Measurements from ENCODE around the gene TRIM47. TPM values are rescaled to one million over a fixed set of nuclear protein-coding genes. Genes with fewer than 3 reads are reported as not detected.
"Not testable (repeated sequence)": the region's sequence is repeated elsewhere in the genome, so short reads cannot be mapped to it uniquely, and the experiment has no call there.

Gene TRIM47
- total and polyA plus RNA-seq, 8 donors: 3.5 to 40.4 (median 18.1) TPM

- Histone ChIP-seq H3K4me3 (no peak overlapping the region), H3K27ac (no peak overlapping the region), H3K9me3 (no peaks in the 10 kb centered on the region), H3K4me1 (peaks cover 0 to 20% (median 6%) of the 10 kb centered on the region in 4 donors), H3K27me3 (no peaks in the 10 kb centered on the region), H3K36me3 (peaks cover 29 to 55% (median 40%) of the 10 kb centered on the region in 4 donors)
- 80 to 85% (median 82%) methylated on average over 6 of the region's 6 CpGs for WGBS, 5 donors
- TF ChIP-seq EP300 (IDR thresholded peaks at IDR 0.05) (no peak), POLR2A (IDR thresholded peaks at IDR 0.05) (no peak), POLR2AphosphoS5 (IDR thresholded peaks at IDR 0.05) (no peak)
- TF ChIP-seq, protein P1, sequence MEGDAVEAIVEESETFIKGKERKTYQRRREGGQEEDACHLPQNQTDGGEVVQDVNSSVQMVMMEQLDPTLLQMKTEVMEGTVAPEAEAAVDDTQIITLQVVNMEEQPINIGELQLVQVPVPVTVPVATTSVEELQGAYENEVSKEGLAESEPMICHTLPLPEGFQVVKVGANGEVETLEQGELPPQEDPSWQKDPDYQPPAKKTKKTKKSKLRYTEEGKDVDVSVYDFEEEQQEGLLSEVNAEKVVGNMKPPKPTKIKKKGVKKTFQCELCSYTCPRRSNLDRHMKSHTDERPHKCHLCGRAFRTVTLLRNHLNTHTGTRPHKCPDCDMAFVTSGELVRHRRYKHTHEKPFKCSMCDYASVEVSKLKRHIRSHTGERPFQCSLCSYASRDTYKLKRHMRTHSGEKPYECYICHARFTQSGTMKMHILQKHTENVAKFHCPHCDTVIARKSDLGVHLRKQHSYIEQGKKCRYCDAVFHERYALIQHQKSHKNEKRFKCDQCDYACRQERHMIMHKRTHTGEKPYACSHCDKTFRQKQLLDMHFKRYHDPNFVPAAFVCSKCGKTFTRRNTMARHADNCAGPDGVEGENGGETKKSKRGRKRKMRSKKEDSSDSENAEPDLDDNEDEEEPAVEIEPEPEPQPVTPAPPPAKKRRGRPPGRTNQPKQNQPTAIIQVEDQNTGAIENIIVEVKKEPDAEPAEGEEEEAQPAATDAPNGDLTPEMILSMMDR (IDR thresholded peaks at IDR 0.05): no peak
- intact Hi-C loops (cut with DNase I; ENCODE audit: low total_unique reads): no loop called here
- DNase-seq: no peak
Measured at GRCh38 chr17:75888484-75888883, 10.1 kb upstream of the TRIM47 start.

DNA sequence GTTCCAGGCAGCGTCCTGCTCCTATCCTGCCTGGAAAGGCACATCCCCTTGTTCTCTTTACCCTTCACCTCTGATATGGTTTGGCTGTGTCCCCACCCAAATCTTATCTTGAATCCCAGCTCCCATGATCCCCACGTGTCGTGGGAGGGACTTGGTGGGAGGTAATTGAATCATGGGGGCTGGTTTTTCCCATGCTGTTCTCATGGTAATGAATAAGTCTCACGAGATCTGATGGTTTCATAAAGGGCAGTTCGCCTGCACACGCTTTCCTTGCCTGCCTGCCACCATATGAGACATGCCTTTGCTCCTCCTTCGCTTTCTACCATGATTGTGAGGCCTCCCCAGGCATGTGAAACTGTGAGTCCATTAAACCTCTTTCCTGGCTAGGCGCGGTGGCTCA, 7.5 kb upstream of the TRIM47 start:
- DNase-seq; intact Hi-C loops (cut with DNase I; ENCODE audit: low total_unique reads); H3K4me3 ChIP-seq; H3K9me3 ChIP-seq; H3K4me1 ChIP-seq; H3K27ac ChIP-seq; H3K27me3 ChIP-seq: not testable (repeated sequence)
- peaks cover 14 to 37% (median 22%) of the 10 kb centered on the region in 4 donors for H3K36me3 ChIP-seq
- 69 to 81% (median 77%) methylated on average over 9 of the region's 9 CpGs for WGBS, 5 donors

DNA sequence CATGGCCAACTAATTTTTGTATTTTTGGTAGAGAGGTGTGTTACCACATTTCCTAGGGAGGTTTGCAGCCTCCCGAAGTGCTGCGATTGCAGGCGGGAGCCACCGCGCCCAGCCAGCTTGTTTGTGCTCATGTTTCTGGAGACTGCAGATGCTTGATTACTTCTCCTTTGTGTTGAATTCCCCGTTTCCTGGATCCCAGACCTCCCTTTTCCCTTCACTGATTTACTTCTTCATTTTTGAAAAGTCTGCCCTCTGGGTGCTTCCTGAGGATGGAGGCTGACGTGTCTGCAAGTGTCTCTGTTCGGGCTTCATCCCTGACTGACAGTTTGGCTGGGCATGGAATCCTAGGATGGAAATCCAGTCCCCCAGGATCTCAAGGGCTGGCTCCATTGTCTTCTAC, 7.0 kb upstream of the TRIM47 start:
- H3K27ac ChIP-seq: no peak overlapping the region
- no peaks in the 10 kb centered on the region for H3K27me3 ChIP-seq
- H3K4me3 ChIP-seq: no peak overlapping the region
- H3K9me3 ChIP-seq: no peaks in the 10 kb centered on the region
- DNase-seq: no peak
- H3K36me3 ChIP-seq: peaks cover 10 to 32% (median 18%) of the 10 kb centered on the region in 4 donors
- intact Hi-C loops (cut with DNase I; ENCODE audit: low total_unique reads): no loop called here
- H3K4me1 ChIP-seq: peaks cover 0 to 7% (median 0%) of the 10 kb centered on the region in 4 donors
- TF ChIP-seq POLR2AphosphoS5 (IDR thresholded peaks at IDR 0.05): no peak
- TF ChIP-seq, protein P1 (IDR thresholded peaks at IDR 0.05): no peak
- TF ChIP-seq POLR2A (IDR thresholded peaks at IDR 0.05): no peak
- no peak for TF ChIP-seq EP300 (IDR thresholded peaks at IDR 0.05)
- WGBS, 5 donors: 68 to 84% (median 78%) methylated on average over 8 of the region's 8 CpGs

- WGBS, 5 donors: 77 to 84% (median 80%) methylated on average over 14 to 15 of the region's 15 CpGs
- DNase-seq: no peak
- TF ChIP-seq POLR2AphosphoS5 (IDR thresholded peaks at IDR 0.05): no peak
- no peak for TF ChIP-seq EP300 (IDR thresholded peaks at IDR 0.05)
- TF ChIP-seq POLR2A (IDR thresholded peaks at IDR 0.05): no peak
- H3K4me3 ChIP-seq: no peak overlapping the region
- peaks cover 3 to 32% (median 20%) of the 10 kb centered on the region in 4 donors for H3K4me1 ChIP-seq
- peaks cover 0 to 14% (median 0%) of the 10 kb centered on the region in 3 donors for H3K27me3 ChIP-seq
- no peaks in the 10 kb centered on the region for H3K9me3 ChIP-seq
- intact Hi-C loops (cut with DNase I; ENCODE audit: low total_unique reads): no loop called here
- no peak overlapping the region for H3K27ac ChIP-seq
- no peaks in the 10 kb centered on the region for H3K36me3 ChIP-seq
Measured at GRCh38 chr17:75881678-75882454, 3.5 kb upstream of the TRIM47 start.

DNA sequence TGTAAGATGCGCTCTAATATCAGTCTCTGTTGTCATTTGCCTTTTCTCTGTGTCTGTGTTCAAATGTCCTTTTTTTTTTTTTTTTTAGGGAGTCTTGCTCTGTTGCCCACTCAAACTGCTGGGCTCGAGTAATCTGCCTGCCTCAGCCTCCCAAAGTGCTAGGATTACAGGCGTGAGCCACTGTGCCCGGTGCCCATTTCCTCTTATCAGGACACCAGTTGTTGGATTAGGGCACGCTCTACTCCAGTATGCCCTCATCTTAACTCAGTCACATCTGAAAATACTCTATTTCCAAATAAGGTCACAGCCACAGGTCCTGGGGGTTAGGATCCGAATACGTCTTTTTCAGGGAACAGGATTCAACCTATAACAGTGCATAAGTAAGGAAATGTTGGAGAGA, 1.9 kb upstream of the TRIM47 start:
- DNase-seq: no peak
- Histone ChIP-seq H3K4me3 (no peak overlapping the region), H3K27me3 (peaks cover 0 to 14% (median 0%) of the 10 kb centered on the region in 3 donors), H3K9me3 (no peaks in the 10 kb centered on the region), H3K4me1 (peaks cover 19 to 43% (median 36%) of the 10 kb centered on the region in 4 donors), H3K36me3 (peaks cover 0 to 6% (median 2%) of the 10 kb centered on the region in 4 donors), H3K27ac (no peak overlapping the region)
- intact Hi-C loops (cut with DNase I; ENCODE audit: low total_unique reads): no loop called here
- WGBS, 5 donors: 70 to 84% (median 82%) methylated on average over 7 of the region's 7 CpGs
- no peak for TF ChIP-seq EP300 (IDR thresholded peaks at IDR 0.05)
- TF ChIP-seq, protein P1 (IDR thresholded peaks at IDR 0.05): no peak
- TF ChIP-seq POLR2A (IDR thresholded peaks at IDR 0.05): no peak
- no peak for TF ChIP-seq POLR2AphosphoS5 (IDR thresholded peaks at IDR 0.05)

Measured in stomach (tissue), 9 donors.